Activated T-cell treated with anti-CD3 and anti-CD28 coated beads, Interleukin-2, amount 50 U/mL, for 48 hours (primary cell): ENCODE measurements around the gene HEATR5B.
"Not testable (repeated sequence)": the region's sequence is repeated elsewhere in the genome, so short reads cannot be mapped to it uniquely, and the experiment has no call there.

Experiments used
- DNase-seq, 2 experiments: peaks; one replicate each; pipeline ENCODE4 v3.0.0-alpha.2; 2020

HEATR5B gene

DNA sequence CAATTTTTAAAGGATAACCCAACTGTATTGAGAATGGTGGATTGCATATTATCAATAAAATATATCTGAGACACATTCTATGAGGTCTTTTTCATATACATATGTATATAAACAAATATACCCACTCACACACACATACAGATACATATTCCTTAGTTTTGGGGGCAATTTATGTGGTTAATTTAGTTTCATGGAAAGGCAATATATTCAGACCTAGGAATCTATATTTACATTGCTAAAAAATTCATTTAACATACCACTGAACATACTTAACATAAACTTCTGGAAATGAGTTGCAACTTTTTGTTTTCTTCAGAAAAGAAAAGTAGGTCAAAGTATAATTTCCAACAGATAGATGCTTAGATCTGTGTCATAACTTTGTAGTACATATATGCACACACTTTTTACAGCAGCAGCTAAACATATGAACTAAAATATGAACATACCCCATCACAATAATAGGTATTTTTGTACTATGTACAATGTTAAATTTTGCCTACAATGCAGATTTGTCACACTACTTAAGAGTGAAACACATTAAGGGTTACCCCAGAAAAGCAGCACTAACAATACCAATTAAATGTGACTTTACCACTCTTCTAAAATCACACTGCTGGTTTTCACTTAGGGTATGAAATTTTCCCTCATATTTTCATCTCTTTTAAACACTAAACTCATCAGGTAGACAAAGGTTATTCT is 23.0 kb downstream of the HEATR5B start:
- no peak for DNase-seq

DNA sequence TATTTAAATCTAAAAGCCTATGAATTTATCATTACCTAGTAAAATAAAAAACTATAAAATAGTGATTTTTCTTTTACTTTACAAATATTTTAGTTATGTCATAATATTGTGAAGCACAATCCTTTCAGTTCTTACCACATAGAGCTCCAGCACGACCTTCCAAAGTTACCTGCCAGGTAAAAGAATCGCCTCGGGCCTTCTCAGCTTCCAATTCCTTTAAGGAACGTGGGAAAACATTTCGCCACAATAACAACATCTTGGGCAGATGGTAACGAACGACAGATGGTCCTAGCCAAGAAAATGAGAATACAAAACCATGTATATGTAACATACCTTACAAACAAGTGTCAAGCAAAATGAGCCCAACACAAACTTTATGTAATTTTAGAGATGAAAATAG is 23.7 kb downstream of the HEATR5B start:
- no peak for DNase-seq

DNA sequence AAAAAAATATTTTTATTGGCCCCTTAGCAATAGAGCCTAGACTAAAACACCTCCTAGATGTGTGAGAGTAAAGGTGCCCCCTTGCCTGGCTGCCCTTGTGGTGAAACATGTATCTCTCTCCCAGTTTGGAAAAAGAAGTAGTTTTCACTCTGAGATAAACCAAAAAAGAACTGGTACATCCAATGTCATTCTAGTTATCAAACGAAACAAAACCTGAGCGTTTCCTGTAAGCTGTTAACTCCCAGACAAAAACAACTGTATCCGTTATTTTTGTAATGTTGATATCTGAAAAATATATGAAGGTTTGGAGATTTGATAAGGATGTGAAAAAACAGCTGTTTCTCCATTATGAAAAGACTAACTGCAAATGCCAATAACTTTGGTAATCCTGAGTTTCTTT is 24.3 kb downstream of the HEATR5B start:
- no peak for DNase-seq

DNA sequence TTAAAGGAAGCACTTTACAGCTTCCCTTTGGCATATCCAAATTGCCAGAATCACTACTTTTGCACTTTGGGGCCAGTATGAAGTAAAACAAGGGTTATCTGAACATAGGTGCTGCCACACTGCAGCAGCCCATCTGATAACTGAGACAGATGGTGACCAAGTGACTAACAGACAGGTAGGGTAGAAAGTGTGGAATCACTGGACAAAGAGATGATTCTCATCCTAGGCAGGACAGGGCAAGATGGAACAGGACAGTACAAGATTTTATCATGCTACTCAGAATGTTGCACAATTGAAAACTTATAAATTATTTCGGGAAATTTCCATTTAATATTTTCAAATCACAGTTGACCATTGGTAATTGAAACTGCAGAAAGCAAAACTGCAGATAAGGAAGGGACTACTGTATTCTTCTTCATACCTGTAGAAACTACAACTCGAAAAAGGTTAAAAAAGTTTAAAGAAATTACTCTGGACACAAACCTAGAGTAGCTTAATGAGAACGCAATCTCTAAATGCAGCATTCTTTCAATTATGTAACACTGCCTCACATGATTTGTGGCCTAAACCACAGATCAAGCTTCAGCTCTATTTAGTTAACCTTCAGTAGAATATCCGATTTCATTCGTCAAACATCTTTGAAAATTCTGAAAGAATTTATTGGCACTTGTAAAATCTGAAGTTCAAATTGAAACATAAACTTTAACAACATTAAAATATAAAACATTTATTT is 31.4 kb downstream of the HEATR5B start:
- no peak for DNase-seq

DNA sequence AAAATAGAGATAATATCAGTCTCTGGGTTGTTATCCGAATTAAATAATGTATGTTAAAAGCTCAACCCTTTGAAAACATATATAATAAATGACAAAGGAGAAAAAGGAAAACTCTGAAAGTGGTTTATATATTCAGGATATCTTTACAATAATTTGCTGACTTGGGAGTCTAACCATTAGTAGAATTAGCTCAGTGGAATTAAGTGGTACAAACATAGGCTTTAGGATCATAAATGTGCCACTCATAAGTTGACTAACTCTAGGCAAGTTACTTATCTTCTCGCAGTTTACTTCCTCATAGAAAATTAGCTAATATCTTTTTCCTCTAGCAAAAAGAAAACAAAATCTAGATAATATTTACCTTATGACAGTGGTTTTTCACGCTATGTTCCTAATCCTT is 44.6 kb downstream of the HEATR5B start:
- DNase-seq, result no peak

DNA sequence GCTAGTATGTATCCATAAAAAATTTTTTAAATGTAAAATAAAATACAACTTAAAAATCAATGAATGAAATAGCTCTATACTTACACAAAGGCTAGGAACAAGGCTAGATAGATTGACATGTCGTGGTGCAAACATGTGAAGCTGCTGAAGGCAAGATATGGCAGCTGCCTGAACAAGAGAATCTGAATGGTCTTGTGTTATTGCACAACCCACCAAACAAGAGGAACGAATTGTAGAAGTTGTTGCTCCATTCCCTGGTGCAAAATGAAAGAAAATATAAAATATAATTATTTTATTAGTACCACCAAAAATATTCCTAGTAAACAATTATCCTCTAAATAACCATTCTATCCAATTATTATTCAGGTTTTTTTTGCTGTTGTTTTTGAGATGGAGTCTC is 46.4 kb downstream of the HEATR5B start:
- DNase-seq, result no peak

DNA sequence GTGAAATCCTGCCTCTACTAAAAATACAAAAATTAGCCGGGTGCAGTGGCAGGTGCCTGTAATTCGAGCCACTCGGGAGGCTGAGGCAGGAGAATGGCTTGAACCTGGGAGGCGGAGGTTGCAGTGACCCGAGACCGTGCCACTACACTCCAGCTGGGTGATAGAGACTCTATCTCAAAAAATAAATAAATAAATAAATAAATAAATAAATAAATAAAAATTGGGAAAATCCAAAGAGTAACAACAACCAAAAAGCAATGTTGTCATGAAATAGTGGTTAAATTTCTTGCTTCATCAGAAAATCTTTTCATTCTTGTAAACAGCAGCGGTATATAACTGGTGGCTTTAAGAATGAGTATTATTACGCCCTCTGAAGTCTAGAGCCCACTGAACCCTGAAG is 54.4 kb downstream of the HEATR5B start:
- DNase-seq, result no peak

DNA sequence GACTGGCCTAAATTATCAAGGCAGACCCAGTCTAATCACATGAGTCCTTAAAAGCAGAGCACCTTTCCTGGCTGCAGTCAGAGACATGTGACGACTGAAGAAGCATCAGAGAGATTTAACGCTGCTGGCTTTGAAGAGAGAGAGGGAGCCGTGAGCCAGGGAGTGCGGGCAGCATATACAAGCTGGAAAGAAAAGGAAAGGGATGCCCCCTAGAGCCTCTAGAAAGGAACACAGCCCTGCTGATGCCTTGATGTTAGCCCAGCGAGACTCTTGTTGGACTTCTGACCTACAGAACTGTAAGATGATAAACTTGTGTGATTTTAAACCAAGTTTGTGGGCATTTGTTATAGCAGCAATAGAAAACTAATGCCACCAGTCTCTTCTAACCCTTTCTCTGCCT is 58.1 kb downstream of the HEATR5B start:
- DNase-seq, result no peak

DNA sequence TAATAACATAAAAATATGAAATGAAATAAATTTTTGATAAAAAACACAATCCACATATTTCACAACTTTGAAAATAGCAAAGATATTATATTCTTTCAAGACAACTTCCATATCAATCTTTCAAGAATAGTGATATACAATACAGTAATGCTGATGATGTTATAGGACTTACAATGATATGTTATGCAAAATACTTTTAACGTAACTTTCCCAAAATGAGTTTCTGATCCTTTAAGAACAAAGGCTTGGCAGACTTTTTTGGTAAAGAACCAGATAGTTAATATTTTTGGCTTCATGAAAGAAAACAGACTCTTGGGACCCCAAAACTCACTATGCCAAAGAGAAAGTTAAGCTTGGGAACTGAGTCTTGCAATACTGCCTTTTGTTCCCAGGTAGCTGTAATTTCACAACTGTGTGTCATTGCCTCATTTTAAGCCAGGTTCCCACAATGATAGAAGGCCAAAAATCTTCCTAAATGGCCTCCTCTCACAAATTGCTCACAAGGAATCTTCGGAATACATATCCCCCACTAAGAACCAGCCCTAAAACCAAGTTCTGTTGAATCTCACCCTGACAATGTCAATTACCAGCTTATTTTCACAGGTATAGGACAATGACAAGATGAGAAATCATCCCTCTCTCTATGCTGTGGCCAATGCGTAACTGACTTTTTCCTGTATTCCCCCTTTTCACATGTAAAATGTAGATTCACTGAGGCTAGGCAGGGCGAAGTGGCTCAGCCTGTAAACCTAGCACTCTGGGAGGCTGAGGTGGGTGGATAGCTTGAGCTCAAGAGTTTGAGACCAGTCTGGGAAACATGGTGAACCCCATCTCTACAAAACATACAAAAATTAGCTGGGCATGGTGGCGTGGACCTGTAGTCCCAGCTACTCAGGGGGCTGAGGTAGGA is 63.0 kb downstream of the HEATR5B start:
- no peak for DNase-seq

DNA sequence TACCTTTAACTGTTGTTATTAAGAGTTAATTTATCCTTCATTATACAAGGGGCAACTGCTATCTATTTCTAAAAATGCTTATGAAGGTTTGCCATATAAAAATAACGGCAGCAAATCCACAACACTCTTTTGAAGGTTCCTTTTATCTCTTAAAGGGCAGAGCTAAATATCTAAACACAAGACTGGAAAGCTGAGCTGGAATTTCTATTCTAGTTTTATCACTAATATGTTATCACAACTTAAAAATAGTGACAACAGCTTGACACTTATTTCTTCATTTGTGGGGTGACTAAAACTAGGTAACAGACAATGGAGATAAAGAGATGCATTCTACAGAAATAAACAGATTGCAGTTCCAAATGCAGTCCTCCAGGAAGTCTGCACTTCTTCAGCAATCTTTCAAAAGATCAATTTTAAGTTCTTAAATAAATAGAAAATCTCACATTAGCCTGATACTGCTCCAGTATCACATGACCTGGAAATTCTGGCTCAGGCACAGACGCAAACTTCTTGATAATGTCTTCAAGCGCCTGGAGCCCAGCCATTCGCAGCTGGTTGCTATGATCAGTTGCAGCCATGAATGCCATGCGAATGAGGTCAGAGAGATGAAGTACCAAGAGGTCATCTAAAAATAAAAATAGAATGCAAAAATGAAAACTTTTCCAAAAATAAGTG is 63.8 kb downstream of the HEATR5B start:
- no peak for DNase-seq

DNA sequence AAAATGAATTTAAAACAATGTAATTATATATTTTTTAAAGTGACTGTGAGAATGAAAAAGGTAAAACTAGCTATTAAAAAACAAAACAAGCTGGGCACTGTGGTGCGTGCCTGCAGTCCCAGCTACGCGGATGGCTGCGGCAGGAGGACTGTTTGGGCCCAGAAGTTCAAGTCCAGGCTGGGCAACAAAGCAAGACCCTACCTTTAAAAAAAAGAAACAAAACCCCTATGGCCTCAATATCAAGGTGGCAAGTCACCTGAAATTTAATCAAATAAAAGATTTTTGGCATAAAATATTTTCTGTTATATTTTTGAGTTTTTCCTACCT is 70.9 kb downstream of the HEATR5B start:
- no peak for DNase-seq

DNA sequence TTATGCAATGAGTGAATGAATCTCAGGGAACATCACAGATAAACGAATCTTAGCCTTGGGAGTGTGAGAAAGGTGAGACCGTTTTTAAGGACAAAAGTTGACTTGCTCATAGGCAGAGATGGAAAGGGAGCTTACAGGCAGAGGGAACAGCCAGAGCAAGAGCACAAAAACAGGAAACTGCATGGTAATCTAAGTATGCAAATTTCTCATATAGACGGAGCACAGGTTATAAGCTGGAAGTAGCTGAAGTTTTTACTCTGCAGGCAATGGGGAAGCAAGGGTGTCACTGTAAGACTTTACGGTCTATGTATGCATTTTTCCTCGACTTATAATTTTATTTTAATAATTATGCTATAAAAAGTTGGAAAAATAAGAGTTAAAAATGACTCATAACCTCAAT is 73.0 kb downstream of the HEATR5B start:
- DNase-seq, result no peak

DNA sequence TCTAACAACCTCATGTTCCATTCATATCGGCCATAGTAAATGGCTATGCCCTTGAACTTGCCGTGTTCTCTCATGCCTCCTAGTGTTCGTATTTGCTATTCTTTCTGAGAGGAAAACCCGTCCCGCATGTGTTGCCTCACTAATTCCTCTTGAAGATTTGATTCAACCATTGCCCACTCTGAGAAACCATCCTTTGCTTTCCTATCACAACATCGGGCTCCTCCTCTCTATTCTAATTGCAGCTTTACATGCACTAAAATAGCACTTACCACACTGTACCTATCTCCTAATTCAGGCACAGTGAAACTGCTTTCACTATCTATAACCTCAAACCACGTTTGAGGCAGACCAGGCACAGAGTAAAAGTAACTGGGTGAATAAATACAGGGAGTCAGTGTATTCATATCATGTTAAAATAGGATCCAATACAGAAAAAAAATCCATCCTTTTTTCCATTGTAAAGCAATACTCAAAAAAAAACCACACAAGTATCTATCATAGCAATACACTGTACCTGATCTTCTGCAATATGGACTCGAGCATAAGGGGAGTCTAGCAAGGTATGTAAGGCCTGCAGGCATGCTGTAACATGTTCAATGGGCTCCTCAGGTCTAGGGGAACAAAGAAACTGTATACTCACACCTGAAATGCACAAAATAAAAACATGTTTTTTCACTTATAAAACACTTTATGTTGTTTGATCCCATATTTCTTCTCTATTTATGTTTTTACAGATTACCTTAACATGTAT is 78.9 kb downstream of the HEATR5B start:
- no peak for DNase-seq

DNA sequence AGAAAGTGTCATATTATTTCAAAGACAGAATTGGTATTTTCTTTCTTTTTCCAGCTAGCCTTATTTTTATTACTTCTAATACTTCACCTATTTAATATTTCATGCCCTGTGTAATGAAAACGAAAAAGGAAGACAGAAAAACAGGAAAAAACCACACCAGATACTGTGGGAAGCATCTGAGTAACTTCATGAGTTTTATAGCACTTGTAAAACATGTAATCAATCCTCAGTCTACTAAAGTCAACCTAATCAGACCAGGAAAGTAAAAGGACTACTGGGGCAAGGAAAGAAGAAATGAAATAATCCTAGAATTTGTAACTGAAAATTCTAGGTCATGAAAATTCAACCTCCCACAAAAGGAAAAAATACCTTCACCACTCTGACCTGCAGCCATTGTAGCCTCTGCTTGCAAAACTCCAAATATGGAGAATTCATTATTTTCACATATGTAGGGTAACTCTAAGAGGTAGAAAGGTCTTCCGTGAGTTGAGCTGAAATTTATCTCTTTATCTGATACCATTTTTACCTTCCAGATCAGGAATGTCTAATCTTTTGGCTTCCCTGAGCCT is 83.1 kb downstream of the HEATR5B start:
- no peak for DNase-seq

DNA sequence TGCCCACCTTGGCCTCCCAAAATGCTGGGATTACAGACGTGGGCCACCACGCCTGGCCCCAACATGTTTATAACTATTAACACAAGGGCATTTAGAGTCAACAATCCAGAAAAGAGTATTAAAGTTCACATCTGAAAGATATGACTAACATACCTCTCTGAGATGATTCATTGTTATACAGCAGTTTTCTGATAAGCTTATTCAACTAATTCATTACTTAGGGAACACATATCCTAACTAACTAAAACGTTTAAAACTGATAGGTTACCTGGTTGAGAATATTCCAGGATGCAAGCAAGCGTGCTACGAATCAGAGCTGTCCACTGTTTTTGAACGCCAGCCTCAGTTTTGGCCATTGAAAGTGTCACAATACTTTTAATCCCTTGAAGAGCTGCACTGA is 83.9 kb downstream of the HEATR5B start:
- no peak for DNase-seq

DNA sequence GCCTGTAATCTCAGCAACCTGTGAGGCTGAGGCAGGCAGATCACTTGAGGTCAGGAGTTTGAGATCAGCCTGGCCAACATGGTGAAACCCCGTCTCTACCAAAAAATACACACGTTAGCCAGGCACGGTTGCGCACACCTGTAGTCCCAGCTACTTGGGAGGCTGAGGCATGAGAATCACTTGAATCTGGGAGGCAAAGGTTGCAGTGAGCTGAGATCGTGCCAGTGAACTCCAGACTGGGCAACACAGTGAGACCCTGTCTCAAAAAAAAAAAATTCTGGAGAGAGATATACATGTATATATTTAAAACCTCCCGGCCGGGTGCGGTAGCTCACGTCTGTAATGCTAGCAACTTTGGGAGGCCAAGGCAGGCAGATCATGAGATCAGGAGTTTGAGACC is 84.8 kb downstream of the HEATR5B start:
- DNase-seq, result not testable (repeated sequence)

DNA sequence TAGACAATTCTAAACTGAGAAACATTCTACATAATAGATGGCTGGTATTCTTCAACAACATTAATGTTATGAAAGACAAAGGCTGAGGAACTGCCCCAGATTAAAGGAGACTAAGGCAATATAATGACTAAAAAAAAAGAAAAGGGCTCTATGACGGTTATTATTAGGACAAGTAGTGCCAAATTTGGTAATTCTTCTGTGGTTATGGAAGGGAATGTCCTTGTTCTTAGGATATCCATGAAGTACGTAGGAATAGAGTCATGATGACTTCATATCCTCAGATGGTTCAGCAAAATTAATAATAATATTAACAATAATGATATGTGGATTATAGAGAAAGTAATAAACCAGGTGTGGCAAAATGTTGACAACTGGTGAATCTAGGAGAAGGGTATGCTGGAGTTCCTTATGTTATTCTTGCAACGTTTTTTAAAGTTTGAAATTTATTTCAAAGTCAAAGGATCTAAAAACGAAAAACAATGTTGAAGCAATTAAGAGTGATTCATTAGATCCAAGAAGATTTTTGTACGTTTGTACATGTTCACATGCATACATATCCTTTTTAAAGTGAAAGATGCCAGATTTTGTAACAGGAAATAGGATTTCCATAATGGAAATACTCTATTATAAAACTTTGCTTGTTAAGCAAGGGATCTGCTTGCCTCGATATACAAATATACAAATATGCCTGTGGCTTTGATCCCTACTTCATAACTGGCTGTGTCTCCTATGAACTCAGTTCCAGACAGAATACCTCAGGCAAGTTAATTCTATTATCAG is 90.1 kb downstream of the HEATR5B start:
- DNase-seq, result no peak

DNA sequence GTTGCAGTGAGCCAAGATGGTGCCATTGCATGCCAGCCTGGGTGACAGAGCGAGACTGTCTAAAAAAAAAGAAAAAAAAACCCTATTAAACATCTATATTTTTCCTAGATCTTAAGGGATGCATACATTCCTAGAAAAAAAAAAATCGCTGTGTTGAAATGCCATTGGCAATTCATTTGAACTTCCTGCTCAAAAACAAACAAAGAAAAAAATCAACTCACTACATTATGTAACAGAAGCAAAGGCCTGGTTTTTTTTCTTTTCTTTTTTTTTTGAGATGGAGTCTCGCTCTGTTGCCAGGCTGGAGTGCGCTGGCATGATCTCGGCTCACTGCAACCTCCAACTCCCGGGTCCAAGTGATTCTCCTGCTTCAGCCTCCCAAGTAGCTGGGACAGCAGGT is 96.2 kb downstream of the HEATR5B start:
- DNase-seq, result no peak

DNA sequence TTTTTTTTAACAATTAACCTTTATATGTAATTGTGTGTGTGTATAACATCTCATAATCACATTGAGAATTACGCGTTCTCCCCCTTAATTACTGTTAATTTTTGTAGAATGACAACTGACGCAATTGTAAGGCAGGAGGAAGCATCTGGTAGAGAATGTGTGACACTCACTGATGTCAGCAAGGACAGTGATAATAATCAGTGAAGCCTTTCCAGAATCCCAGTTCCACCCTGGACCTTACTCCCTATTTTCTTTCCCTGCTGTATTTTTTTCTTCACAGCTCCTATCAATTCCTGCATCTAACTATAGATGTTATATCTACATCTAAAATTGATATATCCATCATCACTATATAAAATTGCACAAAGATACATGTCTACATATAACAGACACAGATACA is 101.7 kb downstream of the HEATR5B start:
- no peak for DNase-seq

DNA sequence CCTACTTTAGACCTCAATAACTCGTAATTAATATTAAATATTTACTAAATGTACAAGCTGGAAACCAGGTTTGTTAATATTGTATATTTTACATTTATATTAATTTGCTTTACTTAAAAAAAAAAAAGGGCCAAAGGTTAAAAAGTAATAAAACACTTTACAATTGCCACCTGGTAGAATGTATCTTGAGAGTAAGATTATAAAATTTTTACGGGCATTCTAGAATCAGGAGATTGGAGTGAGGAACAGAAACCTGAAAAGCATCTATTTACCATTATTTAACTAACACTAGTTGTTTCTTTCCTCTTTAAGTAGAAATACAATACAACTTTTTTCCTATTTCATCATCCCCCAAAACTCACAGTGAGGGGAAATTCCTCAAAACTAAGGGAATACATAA is 102.3 kb downstream of the HEATR5B start:
- DNase-seq, result no peak

DNA sequence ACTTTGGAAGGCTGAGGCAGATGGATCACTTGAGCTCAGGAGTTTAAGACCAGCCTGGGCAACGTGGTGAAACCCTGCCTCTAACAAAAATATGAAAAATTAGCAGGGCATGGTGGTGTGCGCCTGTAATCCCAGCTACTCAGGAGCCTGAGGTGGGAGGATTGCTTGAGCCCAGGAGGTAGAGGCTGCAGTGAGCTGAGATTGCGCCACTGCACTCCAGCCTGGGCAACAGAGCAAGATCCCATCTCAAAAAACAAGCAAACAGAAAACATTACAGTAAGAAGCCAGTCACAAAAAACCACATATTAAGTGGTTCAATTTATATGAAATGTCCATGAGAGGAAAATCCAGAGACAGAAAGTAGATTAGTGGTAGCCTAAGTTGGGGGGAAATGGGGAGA is 105.2 kb downstream of the HEATR5B start:
- DNase-seq, result not testable (repeated sequence)
